Hematopoietic multipotent progenitor cell treated with erythropoietin and hydrocortisone succinate and interleukin-3 and kit ligand, for 17 days (in vitro differentiated cells): ENCODE measurements around the gene NID1.
A peak's percentile ranks its signal among the peaks of the same experiment; 100 is the strongest.

Experiments used
- DNase-seq: peaks from one replicate; pipeline ENCODE4 v3.0.0-alpha.2; 2015; ENCODE audit warnings: low spot score

Gene NID1, protein sequence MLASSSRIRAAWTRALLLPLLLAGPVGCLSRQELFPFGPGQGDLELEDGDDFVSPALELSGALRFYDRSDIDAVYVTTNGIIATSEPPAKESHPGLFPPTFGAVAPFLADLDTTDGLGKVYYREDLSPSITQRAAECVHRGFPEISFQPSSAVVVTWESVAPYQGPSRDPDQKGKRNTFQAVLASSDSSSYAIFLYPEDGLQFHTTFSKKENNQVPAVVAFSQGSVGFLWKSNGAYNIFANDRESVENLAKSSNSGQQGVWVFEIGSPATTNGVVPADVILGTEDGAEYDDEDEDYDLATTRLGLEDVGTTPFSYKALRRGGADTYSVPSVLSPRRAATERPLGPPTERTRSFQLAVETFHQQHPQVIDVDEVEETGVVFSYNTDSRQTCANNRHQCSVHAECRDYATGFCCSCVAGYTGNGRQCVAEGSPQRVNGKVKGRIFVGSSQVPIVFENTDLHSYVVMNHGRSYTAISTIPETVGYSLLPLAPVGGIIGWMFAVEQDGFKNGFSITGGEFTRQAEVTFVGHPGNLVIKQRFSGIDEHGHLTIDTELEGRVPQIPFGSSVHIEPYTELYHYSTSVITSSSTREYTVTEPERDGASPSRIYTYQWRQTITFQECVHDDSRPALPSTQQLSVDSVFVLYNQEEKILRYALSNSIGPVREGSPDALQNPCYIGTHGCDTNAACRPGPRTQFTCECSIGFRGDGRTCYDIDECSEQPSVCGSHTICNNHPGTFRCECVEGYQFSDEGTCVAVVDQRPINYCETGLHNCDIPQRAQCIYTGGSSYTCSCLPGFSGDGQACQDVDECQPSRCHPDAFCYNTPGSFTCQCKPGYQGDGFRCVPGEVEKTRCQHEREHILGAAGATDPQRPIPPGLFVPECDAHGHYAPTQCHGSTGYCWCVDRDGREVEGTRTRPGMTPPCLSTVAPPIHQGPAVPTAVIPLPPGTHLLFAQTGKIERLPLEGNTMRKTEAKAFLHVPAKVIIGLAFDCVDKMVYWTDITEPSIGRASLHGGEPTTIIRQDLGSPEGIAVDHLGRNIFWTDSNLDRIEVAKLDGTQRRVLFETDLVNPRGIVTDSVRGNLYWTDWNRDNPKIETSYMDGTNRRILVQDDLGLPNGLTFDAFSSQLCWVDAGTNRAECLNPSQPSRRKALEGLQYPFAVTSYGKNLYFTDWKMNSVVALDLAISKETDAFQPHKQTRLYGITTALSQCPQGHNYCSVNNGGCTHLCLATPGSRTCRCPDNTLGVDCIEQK

DNA sequence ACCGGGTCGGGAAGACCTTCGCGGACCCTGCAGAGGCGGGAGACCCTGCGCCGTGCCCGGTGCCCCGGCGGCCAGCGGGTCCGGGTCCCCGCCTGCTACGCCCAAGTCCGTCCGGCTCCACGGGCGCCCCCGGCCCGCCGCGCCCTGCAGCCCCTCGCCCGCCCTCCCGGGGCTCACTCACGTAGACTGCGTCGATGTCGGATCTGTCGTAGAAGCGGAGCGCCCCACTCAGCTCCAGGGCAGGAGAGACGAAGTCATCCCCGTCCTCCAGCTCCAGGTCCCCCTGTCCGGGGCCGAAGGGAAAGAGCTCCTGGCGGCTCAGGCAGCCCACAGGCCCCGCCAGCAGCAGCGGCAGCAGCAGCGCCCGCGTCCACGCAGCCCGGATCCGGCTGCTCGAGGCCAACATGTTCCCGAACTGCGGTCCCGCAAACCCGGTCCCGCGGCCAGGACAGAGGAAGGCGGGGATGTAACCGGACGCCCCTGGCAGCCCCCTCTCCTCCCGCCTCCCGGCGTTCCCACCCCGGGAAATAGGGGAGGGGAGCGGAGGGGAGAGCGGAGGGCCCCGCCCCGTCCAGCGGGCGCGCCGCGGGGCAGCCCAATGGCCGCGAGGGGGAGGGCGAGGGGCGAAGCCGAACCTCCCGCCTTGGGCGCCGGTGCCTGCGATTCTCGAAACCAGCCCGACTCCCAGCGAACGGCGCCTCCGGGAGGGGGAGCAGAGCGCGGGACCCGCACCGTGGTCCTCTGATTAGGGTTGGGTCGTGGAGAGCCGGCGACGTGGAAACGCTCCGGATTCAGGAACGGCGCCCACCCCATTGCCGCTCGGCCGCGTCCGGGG, at the start of gene NID1:
Gene NID1, minus strand, starts transcription at position 417 of the 835 bp plus-strand sequence. Its CDS starts 11 bp downstream, at position 406.
- no peak for DNase-seq

DNA sequence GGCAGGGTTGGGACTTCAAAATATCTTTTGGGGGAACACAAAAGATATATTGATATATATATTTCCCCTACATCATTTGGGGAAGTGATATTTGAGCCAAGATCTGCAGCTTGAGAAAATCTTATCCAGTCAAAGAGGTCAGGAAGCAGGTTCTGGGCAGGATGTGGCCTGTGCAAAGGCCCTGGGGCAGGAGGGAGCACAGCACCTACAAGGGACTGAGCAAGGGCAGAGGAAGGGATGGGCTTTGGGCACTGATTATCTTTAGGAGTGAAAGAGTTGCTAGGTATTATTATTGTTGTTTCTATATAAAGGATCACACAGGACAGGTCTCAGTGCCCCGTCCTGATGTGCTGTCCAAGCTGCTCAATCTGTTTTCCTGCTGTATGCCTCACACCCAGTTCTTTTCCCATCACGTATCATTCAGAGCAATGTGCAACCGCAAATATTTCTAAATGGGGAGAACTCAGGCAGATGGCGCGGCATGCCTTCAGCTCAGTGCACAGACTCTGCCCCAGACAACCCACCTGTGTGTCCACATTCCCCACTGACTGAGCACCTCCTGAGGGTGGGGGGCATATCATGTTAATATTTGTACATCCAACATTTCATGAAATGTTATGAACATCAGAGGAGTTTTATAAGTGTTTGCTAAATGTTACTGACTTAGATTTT, 49.3 kb upstream of the NID1 start:
- no peak for DNase-seq

DNA sequence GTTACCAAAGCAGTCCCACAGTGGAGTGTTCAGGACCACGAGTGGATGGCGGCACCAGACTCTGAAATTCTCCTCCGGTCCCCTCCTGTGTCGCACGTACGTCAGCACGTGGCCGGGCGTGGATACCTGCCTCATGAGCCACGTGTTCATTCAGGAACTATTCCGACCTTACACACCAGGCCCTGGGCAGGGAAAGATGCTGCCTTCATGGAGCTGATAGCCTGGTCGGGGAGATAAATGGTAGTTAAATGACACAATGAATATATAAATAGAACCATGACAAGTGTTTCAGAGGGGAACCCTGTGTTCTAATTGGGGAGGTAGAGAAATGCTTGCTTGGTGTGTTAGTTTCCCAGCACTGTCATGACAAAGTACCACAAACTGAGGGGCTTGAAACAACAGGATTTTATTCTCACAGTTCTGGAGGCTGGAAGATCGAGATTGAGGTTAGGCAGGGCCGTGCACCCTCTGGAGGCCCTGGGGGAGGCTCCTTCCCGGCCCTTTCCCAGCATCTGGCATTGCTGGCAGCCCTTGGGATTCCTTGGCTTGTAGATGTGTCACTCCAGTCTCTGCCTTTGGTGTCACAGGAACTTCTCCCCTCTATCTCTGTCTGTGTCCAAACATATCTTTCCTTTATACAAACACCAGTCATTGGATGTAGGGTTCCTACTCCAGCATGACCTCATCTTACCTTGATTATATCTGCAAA, 48.6 kb upstream of the NID1 start:
- no peak for DNase-seq

DNA sequence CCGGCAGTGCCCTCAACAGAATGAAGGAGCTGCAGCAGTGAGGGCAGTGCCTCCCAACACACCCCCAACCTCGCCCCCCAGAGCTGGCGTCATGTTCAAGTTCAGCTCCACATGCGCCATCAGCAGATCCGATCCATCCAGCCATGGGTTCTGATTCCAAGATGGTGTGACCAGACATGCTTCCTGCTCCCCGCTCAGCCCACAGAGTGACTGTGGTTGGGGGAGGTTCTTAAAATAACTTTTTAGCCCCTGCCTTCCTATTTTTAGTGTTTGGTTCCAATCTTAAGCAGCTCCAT, 47.4 kb upstream of the NID1 start:
- no peak for DNase-seq

DNA sequence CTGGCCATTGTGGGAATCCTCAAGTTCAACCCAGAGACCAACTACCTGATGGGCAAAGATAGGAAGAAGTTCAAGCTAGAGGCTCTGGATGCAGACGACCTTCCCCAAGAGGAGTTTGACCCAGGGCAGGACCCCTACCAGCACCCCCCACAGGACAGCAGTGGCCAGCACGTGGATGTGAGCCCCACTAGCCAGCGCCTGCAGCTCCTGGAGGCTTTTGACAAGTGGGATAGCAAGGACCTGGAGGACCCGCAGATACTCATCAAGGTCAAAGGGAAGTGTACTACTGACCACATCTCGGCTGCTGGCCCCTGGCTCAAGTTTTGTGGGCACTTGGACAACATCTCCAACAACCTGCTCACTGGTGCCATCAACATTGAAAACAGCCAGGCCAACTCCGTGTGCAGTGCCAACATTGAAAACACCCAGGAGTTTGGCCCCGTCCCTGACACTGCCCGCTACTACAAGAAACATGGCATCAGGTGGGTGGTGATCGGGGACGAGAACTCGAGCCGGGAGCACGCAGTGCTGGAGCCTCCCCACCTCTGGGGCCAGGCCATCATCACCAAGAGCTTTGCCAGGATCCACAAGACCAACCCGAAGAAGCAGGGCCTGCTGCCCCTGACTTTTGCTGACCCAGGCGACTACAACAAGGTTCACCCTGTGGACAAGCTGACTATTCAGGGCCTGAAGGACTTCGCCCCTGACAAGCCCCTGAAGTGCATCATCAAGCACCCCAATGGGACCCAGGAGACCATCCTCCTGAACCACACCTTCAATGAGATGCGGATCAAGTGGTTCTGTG, 46.8 kb upstream of the NID1 start:
- no peak for DNase-seq

DNA sequence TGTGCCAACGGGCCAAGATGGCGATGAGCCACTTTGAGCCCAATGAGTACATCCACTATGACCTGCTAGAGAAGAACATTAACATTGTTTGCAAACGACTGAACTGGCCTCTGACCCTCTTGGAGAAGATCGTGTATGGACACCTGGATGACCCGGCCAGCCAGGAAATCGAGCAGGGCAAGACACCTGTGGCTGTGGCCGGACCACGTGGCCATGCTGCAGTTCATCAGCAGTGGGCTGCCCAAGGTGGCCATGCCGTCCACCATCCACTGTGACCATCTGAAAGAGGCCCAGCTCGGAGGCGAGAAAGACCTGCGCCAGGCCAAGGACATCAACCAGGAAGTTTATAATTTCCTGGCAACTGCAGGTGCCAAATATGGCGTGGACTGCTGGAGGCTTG, 45.2 kb upstream of the NID1 start:
- no peak for DNase-seq

DNA sequence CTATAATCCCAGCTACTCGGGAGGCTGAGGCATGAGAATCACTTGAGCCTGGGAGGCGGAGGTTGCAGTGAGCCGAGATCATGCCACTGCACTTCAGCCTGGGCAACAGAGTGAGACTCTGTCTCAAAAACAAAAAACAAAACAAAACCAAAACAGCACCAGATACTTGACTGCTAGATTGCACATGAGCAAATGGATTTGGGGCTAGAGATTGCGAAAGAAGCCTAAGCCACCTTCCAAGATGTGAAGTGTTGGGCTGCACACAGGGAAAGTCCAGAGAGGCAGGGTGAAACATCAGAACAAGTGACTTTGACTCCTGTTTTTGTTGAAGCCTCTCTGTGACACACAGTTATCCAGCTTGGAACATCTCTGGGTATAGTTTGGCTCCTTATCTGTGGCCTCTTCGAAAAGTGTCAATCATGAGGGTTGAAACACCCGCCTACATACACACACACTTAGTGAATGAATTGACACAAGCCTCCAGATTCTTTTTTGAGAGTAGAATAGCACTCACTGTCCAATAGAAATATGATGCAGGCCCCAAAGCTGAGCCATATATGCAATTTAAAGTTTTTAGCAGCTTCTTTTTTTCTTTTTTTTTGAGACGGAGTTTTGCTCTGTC, 43.2 kb upstream of the NID1 start:
- no peak for DNase-seq

DNA sequence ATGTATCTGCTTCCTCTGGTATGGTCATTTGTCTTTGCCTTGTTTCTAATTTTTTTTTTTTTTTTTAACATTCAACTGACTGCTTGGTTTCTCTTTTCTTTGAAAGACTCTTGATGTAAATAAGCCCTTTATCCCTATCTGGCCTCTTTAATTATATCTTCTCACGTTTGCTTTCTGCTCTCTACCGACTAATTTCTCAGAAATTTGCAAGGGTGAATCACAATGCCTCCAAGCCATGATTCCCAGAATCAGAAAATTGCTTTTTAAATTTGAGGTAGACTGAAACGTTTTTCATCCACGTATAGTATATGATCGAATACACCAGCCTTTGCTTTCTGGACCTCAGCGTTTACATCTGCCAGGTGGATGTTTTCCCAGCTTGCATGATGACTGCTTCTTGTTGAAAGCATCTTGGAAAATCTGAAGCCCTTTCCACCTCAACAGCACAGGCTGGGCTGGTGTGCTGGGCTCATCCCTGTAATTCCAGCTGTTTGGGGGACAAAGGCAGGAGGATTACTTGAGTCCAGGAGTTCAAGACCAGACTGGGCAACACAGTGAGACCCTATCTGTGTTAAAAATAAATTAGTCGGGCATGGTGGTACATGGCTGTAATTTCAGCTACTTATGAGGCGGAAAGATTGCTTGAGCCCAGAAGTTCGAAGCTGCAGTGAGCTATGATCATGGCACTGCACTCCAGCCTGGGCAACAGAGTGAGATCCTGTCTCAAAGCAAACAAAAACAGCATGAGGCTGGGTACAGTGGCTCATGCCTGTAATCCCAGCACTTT, 42.4 kb upstream of the NID1 start:
- no peak for DNase-seq

DNA sequence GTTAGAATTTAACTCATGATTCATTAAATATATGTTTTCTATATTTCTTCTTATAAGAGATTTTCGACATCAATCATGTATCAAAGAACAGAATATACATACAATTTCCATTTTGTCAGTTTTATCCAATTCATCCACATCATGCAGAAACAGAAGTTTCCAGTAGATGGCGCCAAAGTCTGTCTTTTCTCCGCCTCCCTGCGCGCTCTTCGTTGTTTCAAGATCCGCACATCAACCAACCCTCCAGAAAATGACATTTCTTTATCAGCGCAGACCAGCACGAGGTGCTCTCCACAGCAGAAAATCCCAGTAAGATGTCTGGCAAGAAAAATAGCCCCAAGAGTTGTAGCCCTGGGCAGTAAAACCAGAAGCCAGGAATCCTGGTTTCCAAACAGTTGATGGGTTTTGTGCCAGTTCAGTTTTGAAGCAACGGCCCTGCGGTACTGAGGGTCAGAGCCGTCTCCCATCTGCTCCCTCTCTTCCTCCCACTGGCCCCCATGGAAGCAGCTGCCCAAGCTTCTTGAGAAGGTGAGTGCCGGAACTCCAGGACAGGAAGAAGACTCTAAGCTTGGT, 38.8 kb upstream of the NID1 start:
- DNase-seq, result peak; percentile 54

DNA sequence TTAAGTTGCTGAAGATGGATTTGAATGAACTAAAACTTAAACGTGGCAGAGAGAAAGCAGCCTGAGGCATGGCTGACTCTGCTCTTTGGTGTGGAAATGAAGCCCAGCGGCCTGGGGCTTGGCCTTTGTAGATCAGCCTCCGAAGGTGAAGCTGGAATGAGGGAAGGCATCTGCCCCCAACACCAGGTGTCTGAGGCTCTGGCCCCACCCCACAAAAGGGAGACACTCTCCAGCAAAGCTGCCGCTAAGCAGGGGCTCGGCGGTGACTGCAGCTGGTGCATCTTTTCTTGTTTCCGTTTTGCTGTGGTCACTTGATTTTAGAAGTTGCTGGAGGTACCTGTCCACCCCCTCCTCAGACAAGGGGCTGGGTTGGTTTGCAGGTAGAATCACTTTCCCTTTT, 38.2 kb upstream of the NID1 start:
- DNase-seq, result no peak

DNA sequence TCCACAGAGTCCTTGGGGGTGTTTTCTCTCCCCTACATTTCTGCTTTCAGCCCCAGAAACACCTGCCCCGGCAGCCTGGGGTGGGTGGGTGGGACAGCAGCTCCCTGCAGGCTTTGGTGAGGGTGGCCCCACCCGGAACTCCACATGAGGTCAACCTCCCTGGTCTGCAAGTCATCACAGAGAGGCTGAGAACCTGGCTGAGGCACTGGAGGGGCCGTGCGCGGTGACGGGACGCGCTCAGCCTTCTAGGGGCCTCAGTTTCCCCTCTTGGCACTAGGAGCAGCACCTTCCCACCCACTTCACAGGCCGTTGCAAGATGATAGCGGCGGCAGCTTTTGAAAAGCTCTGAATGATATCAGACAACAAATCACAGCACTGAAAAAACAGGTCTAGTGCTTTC, 37.7 kb upstream of the NID1 start:
- DNase-seq, result no peak

DNA sequence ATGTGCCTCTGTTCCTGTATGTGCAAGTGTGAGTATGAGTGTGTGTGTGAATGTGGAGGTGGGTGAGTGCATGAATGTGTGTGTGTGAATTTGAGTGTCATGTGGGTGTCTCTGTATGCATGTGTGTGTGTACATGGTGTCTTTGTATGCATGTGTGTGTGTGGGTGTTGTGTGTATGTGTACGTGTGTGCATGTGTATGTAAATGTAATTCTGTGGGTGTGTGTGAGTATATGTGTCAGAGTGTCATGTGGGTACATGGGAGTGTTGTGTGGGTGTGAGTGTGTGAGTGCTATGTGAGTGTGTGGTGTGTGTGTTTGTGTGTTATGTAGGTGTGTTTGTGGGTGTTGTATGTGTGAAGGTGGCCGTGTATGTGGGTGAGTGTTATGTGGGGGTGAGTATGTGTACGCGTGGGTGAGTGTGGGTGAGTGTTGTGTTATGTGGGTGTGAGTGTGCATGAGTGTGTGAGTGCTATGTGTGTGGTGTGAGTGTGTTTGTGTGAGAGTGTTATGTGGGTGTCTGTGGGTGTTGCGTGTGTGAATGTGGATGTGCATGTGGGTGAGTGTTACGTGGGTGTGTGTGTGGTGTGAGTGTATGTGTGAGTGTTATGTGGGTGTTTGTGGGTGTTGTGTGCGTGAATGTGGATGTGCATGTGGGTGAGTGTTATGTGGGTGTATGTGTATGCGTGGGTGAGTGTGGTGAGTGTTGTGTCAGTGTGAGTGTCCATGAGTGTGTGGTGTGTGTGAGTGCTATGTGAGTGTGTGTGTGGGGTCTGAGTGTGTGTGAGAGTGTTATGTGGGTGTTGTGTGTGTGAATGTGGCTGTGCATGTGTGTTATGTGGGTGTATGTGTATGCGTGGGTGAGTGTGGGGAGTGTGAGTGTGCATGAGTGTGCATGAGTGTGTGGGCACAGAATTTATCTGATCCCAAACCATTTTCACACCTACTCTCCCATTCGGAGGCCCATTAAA, 36.6 kb upstream of the NID1 start:
- DNase-seq, result no peak

DNA sequence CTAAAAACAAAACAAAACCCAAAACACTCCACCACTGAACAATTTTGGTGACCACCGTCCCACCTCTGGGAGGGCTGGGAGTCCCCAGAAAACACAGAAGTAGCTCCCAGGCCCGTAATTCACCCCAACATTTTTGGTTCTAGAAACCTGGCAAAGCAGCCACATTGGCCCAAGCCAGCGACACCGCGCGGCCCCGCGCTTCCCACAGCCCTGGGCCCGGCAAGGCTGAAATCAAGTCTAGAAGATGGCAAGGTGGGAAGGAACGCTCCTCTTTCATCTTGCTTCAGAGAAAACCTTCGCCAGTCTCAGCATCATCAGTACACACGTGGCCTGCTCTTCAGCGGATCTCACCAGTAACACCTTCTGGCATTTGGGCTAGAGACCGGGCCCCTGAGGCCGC, 35.9 kb upstream of the NID1 start:
- no peak for DNase-seq

DNA sequence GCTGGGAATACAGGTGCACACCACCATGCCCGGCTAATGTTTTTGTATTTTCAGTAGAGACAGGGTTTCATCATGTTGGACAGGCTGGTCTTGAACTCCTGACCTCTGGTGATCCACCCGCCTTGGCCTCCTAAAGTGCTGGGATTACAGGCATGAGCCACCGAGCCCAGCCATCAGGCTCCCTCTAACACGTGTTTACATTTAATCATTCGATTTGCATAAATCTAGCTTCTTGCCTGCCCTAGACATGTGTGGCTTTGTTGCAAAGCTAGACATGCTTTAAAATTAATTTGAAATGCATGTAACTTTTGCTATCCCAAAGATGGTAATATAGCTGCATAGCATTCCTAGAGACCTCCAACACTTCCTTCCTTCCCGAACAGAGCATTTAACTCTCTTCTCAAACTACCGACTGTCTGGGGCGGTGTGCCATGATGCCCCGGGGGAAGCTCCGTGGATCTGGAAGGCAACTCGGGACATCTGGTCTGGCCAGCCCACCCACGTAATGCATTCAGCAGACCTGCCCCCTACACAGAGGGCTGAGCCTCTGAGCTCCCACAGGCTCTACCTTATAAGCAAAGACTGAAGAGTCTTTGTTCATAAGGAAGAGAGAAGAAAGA, 34.6 kb upstream of the NID1 start:
- DNase-seq, result no peak

DNA sequence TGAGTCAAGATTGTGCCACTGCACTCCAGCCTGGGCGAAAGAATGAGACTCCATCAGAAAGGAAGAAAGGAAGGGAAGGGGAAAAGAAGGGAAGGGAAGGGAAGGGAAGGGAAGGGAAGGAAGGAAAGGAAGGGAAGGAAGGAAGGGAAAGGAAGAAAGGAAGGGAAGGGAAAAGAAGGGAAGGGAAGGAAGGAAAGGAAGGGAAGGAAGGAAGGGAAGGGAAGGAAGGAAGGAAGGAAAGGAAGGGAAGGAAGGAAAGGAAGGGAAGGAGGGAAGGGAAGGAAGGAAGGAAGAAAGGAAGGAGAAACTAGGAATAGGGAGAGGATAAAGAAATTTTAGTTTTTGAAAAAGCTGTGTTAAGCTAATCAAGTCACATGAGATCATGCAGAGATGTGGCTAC, 33.4 kb upstream of the NID1 start:
- DNase-seq, result no peak
